ENCODE measurements around the gene MTERF1.

Gene MTERF1

GRCh38 chr7:91832493-91833045 is 47.9 kb downstream of the MTERF1 start:
- no peak for DNase-seq (ENCODE audit: low read depth, low spot score)

GRCh38 chr7:91827169-91827568 is 53.3 kb downstream of the MTERF1 start:
- DNase-seq (ENCODE audit: low read depth, low spot score), result no peak

- no peak for DNase-seq (ENCODE audit: low read depth, low spot score)
Measured at GRCh38 chr7:91826377-91826776, 54.1 kb downstream of the MTERF1 start.

- no peak for DNase-seq (ENCODE audit: low read depth, low spot score)
Measured at GRCh38 chr7:91824201-91824600, 56.3 kb downstream of the MTERF1 start.
